ENCODE data around the gene C16orf86. TPM values are rescaled to one million over a fixed set of nuclear protein-coding genes. Genes with fewer than 3 reads are reported as not detected.
"Not testable (repeated sequence)": the region's sequence is repeated elsewhere in the genome, so short reads cannot be mapped to it uniquely, and the experiment has no call there.

Gene C16orf86
- total RNA-seq, 1 donor, result 6.8 TPM

DNA sequence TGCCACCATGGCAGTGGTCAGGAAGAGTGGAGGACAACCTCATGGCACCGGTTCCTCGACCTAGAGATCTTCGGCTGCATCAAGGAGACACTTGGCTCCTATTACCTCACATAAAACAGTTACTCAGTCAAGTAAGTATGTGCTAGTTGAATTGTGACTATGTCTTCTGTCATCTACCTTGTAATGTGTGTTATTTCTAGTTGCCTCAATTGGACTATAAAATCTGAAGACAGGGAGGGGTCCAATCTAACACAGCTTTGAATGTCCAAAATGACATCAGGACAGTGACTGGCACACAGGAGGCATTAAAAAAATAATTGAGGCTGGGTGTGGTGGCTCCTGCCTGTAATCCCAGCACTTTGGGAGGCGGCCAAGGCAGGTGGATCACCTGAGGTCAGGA is 17.2 kb downstream of the C16orf86 start:
- Histone ChIP-seq H3K9me3 (ENCODE audit: low read depth, low read length) (no peaks in the 10 kb centered on the region), H3K4me1 (ENCODE audit: insufficient read depth, low read length) (peaks cover 20% of the 10 kb centered on the region), H3K4me3 (ENCODE audit: low read length) (no peak overlapping the region), H3K27me3 (ENCODE audit: insufficient read depth, low read length) (no peaks in the 10 kb centered on the region)

- Histone ChIP-seq H3K9me3 (ENCODE audit: low read depth, low read length) (no peaks in the 10 kb centered on the region), H3K27me3 (ENCODE audit: insufficient read depth, low read length) (no peaks in the 10 kb centered on the region), H3K4me3 (ENCODE audit: low read length) (no peak overlapping the region), H3K4me1 (ENCODE audit: insufficient read depth, low read length) (peaks cover 20% of the 10 kb centered on the region)
These were observed 18.9 kb downstream of the C16orf86 start for GRCh38 chr16:67685388-67686112.

DNA sequence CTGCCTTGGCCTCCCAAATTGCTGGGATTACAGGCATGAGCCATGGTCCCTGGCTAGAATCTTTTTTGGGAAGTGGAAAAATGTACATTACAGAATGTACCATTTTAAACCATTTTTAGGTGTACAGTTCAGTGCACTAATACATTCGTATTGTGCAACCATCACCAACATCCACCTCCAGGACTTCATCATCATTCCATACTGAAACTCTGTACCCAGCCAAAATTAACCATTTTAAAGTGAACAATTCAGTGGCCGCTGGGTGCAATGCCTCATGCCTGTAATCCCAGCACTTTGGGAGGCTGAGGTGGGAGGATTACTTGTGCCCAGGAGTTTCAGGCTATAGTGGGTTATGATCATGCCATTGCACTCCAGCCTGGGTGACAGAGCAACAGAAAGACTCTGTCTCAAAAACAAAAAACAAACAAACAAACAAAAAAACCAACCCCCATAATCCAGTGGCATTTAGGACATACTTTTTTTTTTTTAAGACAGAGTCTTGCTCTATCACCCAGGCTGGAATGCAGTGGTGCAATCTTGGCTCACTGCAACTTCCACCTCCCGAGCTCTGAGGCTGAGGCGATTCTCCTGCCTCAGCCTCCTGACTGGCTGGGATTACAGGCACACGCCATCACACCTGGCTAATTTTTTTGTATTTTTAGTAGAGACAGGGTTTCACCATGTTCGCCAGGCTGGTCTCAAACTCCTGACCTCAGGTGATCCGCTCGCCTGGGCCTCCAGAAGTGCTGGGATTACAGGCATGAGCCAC is 27.1 kb downstream of the C16orf86 start:
- H3K9me3 ChIP-seq (ENCODE audit: low read depth, low read length), result not testable (repeated sequence)

GRCh38 chr16:67694611-67695010 is 28.0 kb downstream of the C16orf86 start:
- H3K27me3 ChIP-seq (ENCODE audit: insufficient read depth, low read length), result no peaks in the 10 kb centered on the region
- H3K9me3 ChIP-seq (ENCODE audit: low read depth, low read length), result no peaks in the 10 kb centered on the region
- H3K4me3 ChIP-seq (ENCODE audit: low read length), result no peak overlapping the region
- H3K4me1 ChIP-seq (ENCODE audit: insufficient read depth, low read length), result peaks cover 27% of the 10 kb centered on the region

More for the DNA sequence above, 27.1 kb downstream of the C16orf86 start:
- not testable (repeated sequence) for H3K27me3 ChIP-seq (ENCODE audit: insufficient read depth, low read length); H3K4me3 ChIP-seq (ENCODE audit: low read length)
- H3K4me1 ChIP-seq (ENCODE audit: insufficient read depth, low read length), result peaks cover 27% of the 10 kb centered on the region

- no peaks in the 10 kb centered on the region for H3K27me3 ChIP-seq (ENCODE audit: insufficient read depth, low read length)
- peaks cover 27% of the 10 kb centered on the region for H3K4me1 ChIP-seq (ENCODE audit: insufficient read depth, low read length)
- no peak overlapping the region for H3K4me3 ChIP-seq (ENCODE audit: low read length)
- H3K9me3 ChIP-seq (ENCODE audit: low read depth, low read length), result no peaks in the 10 kb centered on the region
These were observed 31.0 kb downstream of the C16orf86 start for GRCh38 chr16:67697422-67698185.

DNA sequence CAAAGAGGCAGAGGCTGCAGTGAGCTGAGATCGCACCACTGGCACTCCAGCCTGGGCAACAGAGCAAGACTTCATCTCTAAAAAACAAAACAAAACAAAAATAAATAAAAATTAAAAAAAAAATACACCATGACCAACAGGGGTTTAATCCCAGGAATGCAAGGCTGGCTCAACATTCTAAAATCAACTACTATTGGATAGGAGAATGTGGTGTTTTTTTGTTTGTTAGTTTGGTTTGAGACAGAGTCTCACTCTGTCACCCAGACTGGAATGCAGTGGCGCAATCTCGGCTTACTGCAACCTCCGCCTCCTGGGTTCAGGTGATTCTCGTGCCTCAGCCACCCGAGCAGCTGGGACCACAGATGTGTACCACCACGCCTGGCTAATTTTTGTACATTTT is 32.7 kb downstream of the C16orf86 start:
- H3K4me3 ChIP-seq (ENCODE audit: low read length), result no peak overlapping the region

DNA sequence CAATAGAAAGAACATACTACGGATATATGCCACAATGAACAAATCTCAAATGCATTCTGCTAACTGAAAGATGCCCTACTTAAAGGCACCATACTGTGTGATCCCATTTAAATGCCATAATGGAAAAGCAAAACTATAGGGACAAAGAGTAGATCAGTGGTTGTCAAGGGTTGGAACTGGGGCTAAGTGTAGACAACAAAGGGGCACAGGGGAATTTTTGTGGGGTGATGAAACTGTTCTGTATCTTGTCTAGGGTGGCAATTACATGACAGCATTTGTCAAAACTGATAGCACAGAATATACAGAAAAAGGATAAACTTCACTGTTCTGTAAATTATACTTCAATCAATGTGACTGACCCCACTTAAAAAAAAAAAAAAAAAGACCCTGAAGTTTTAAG is 34.8 kb downstream of the C16orf86 start:
- Histone ChIP-seq H3K4me3 (ENCODE audit: low read length) (no peak overlapping the region), H3K4me1 (ENCODE audit: insufficient read depth, low read length) (peaks cover 17% of the 10 kb centered on the region), H3K9me3 (ENCODE audit: low read depth, low read length) (no peaks in the 10 kb centered on the region), H3K27me3 (ENCODE audit: insufficient read depth, low read length) (no peaks in the 10 kb centered on the region)

More for the DNA sequence above, 32.7 kb downstream of the C16orf86 start:
- Histone ChIP-seq H3K9me3 (ENCODE audit: low read depth, low read length) (no peaks in the 10 kb centered on the region), H3K27me3 (ENCODE audit: insufficient read depth, low read length) (no peaks in the 10 kb centered on the region), H3K4me1 (ENCODE audit: insufficient read depth, low read length) (peaks cover 17% of the 10 kb centered on the region)

DNA sequence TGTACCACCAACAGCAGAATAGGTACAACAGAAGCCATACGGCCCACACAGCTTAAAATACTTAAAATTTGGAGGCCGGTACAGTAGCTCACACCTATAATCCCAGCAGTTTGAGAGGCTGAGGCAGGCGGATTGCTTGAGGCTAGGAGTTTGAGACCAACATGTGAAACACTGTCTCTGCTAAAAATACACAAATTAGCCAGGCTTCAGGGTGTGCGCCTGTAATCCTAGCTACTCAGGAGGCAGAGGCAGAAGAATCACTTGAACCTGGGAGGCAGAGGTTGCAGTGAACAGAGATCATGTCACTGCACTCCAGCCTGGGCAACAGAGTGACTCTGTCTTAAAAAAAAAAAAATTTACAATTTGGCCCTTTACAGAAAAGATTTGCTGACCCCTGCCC is 35.5 kb downstream of the C16orf86 start:
- H3K4me1 ChIP-seq (ENCODE audit: insufficient read depth, low read length), result peaks cover 12% of the 10 kb centered on the region
- no peaks in the 10 kb centered on the region for H3K9me3 ChIP-seq (ENCODE audit: low read depth, low read length)
- H3K4me3 ChIP-seq (ENCODE audit: low read length), result no peak overlapping the region
- no peaks in the 10 kb centered on the region for H3K27me3 ChIP-seq (ENCODE audit: insufficient read depth, low read length)

DNA sequence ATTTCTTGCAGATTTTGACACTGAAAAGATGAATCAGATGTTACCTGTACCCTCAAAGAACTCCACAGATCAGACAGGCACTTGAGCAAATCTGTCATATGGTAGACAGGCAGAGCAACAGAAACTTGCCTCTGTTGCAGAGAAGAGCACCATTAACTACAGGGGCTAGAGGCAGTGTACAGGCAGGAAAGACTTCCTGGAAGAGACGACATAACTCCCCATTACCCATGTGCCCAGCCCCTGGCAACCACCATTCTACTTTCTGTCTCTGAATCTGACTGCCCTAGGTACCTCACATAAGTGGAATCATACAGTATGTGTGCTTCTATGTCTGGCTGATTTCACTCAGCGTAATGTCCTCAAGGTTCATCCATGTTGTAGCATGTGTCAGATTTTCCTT is 37.0 kb downstream of the C16orf86 start:
- Histone ChIP-seq H3K27me3 (ENCODE audit: insufficient read depth, low read length) (no peaks in the 10 kb centered on the region), H3K9me3 (ENCODE audit: low read depth, low read length) (no peaks in the 10 kb centered on the region), H3K4me1 (ENCODE audit: insufficient read depth, low read length) (no peaks in the 10 kb centered on the region), H3K4me3 (ENCODE audit: low read length) (no peak overlapping the region)

DNA sequence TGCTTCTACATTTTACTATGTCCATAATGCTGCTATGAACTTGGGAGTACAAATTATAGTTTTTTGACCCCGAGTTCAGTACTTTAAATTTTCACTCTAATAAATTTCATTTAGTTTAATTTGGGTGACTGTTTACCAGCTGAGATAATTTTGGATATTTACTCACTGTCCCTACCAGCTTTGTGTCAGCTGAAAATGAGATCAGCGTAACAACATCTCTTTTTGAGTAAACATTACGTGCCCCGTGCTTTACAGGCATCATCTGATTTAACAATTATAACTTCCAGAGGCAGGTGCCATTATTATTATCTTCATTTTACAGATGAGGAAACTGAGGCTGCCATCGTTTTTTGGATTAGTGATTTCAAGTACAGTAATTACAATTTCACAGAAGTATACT is 37.5 kb downstream of the C16orf86 start:
- no peaks in the 10 kb centered on the region for H3K27me3 ChIP-seq (ENCODE audit: insufficient read depth, low read length)
- no peak overlapping the region for H3K4me3 ChIP-seq (ENCODE audit: low read length)
- H3K9me3 ChIP-seq (ENCODE audit: low read depth, low read length), result no peaks in the 10 kb centered on the region
- H3K4me1 ChIP-seq (ENCODE audit: insufficient read depth, low read length), result no peaks in the 10 kb centered on the region

DNA sequence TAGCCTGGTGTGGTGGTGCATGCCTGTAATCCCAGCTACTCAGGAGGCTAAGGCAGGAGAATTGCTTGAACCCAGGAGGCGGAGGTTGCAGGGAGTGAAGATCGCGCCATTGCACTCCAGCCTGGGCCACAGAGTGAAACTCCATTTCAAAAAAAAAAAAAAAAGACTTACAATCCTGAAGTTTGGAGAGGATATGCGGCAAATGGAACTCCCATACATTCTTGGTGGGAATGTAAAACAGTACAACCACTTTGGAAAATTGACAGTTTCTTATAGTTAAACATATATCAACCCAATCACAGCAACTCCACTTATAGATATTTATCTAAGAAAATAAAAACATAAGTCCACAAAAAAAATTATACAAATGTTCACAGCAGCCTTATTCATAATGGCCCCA is 40.6 kb downstream of the C16orf86 start:
- Histone ChIP-seq H3K4me1 (ENCODE audit: insufficient read depth, low read length) (no peaks in the 10 kb centered on the region), H3K4me3 (ENCODE audit: low read length) (no peak overlapping the region), H3K27me3 (ENCODE audit: insufficient read depth, low read length) (no peaks in the 10 kb centered on the region), H3K9me3 (ENCODE audit: low read depth, low read length) (no peaks in the 10 kb centered on the region)

GRCh38 chr16:67707790-67708189 is 41.2 kb downstream of the C16orf86 start:
- Histone ChIP-seq H3K4me3 (ENCODE audit: low read length) (no peak overlapping the region), H3K27me3 (ENCODE audit: insufficient read depth, low read length) (no peaks in the 10 kb centered on the region), H3K4me1 (ENCODE audit: insufficient read depth, low read length) (no peaks in the 10 kb centered on the region), H3K9me3 (ENCODE audit: low read depth, low read length) (no peaks in the 10 kb centered on the region)

DNA sequence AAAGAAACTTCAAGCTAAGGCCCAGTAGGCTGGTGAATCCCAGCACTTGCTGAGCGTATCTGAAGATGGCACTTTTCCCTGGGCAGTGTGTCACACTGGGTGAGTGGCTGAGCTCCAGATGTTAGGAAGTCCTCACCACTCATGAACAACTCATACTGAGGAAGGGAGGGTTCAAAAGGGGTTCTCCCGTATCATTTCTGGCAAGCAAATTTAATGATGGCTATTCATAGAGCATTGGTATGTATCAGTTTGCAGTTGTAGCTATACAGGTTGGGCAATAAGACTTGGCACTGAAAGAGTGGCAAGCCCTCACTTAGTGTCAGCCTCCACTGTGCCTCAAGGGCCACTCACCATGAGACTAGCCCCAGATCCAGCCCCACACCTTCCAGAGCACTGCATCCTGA is 41.8 kb downstream of the C16orf86 start:
- Histone ChIP-seq H3K4me3 (ENCODE audit: low read length) (no peak overlapping the region), H3K9me3 (ENCODE audit: low read depth, low read length) (no peaks in the 10 kb centered on the region), H3K27me3 (ENCODE audit: insufficient read depth, low read length) (no peaks in the 10 kb centered on the region), H3K4me1 (ENCODE audit: insufficient read depth, low read length) (peaks cover 6% of the 10 kb centered on the region)

GRCh38 chr16:67709050-67709449 is 42.4 kb downstream of the C16orf86 start:
- H3K27me3 ChIP-seq (ENCODE audit: insufficient read depth, low read length), result no peaks in the 10 kb centered on the region
- no peak overlapping the region for H3K4me3 ChIP-seq (ENCODE audit: low read length)
- H3K4me1 ChIP-seq (ENCODE audit: insufficient read depth, low read length), result peaks cover 13% of the 10 kb centered on the region
- no peaks in the 10 kb centered on the region for H3K9me3 ChIP-seq (ENCODE audit: low read depth, low read length)

- no peaks in the 10 kb centered on the region for H3K9me3 ChIP-seq (ENCODE audit: low read depth, low read length)
- H3K4me3 ChIP-seq (ENCODE audit: low read length), result no peak overlapping the region
- H3K27me3 ChIP-seq (ENCODE audit: insufficient read depth, low read length), result no peaks in the 10 kb centered on the region
- peaks cover 21% of the 10 kb centered on the region for H3K4me1 ChIP-seq (ENCODE audit: insufficient read depth, low read length)
These were observed 44.0 kb downstream of the C16orf86 start for GRCh38 chr16:67710607-67711006.

Data from mononuclear cell (primary cell).